B cell (primary cell): ENCODE data around the gene CCDC34.

Source experiments
- CTCF ChIP-seq: fragments of 200-600 bp; IDR thresholded peaks from one replicate; pipeline ENCODE4 v1.8.0; 2022; ENCODE audit warnings: antibody characterized with exemption, mild to moderate bottlenecking
- EZH2 ChIP-seq: IDR thresholded peaks from 2 replicates; pipeline ENCODE4 v1.6.1; 2012; ENCODE audit warnings: borderline replicate concordance, low read depth, mild to moderate bottlenecking, moderate library complexity, low read length; ENCODE audit not compliant: insufficient read depth, poor library complexity, severe bottlenecking

- TF ChIP-seq EZH2 (no peak), CTCF (no peak)
These were observed 4.9 kb upstream of the CCDC34 start for GRCh38 chr11:27367881-27368280.
